Stomach (tissue), 9 donors: Measurements from ENCODE around the gene SYNJ1. TPM values are rescaled to one million over a fixed set of nuclear protein-coding genes. Genes with fewer than 3 reads are reported as not detected.
"Not testable (repeated sequence)": the region's sequence is repeated elsewhere in the genome, so short reads cannot be mapped to it uniquely, and the experiment has no call there.

Experiments
- DNase-seq, 2 donors: peaks; one replicate each; pipeline versions ENCODE4 v3.0.0 to v3.0.0-alpha.2; 2013 to 2019
- H3K27ac ChIP-seq, 5 donors: fragments of 200-600 bp in 4 of 5; sonication (generic) in 4 of 5; one replicate each; pipeline ENCODE4 v1.5.1; 2013 to 2019; ENCODE audit warnings: mild to moderate bottlenecking in 1 of 5, moderate library complexity in 1 of 5
- H3K27me3 ChIP-seq, 3 donors: fragments of 200-600 bp; sonication (generic); one replicate each; pipeline ENCODE4 v1.5.1; 2017 to 2019; ENCODE audit warnings: mixed run types in 1 of 3
- H3K36me3 ChIP-seq, 4 donors: fragments of 200-600 bp; sonication (generic); 1 replicate in 3 of 4; 2 replicates in 1 of 4; pipeline ENCODE4 v1.5.1; 2016 to 2019
- H3K4me1 ChIP-seq, 4 donors: fragments of 200-600 bp; sonication (generic); one replicate each; pipeline ENCODE4 v1.5.1; 2016 to 2019
- H3K4me3 ChIP-seq, 4 donors: fragments of 200-600 bp; sonication (generic) in 3 of 4; one replicate each; pipeline ENCODE4 v1.5.1; 2016 to 2019; ENCODE audit warnings: mild to moderate bottlenecking in 1 of 4
- H3K9me3 ChIP-seq, 4 donors: fragments of 200-600 bp; sonication (generic); one replicate each; pipeline ENCODE4 v1.5.1; 2016 to 2019
- CTCF ChIP-seq, 7 experiments: fragments of 450-650 bp in 4 of 7; fragments of 200-600 bp in 3 of 7; sonication (generic) in 3 of 7; IDR thresholded peaks; one replicate each; pipeline ENCODE4 v1.5.1; 2016 to 2019; ENCODE audit warnings: antibody characterized with exemption in 7 of 7, control low read depth in 2 of 7, mild to moderate bottlenecking in 1 of 7
- EP300 ChIP-seq: sonication (generic); formaldehyde crosslinking; IDR thresholded peaks from one replicate; pipeline ENCODE4 v1.6.1; 2017; ENCODE audit warnings: antibody characterized with exemption
- POLR2A ChIP-seq, 4 donors: fragments of 450-650 bp; IDR thresholded peaks; one replicate each; pipeline ENCODE4 v1.6.1; 2016; ENCODE audit warnings: antibody characterized with exemption in 4 of 4, control low read depth in 2 of 4, mild to moderate bottlenecking in 1 of 4, moderate library complexity in 1 of 4
- POLR2AphosphoS5 ChIP-seq, 3 donors: sonication (generic); formaldehyde crosslinking; IDR thresholded peaks; one replicate each; pipeline ENCODE4 v1.6.1; 2016; ENCODE audit warnings: antibody characterized with exemption in 3 of 3
- WGBS, 5 donors: extraction: QIAGEN DNeasy Blood & Tissue Kit in 3 of 5; methylation state at CpG; one replicate each; pipeline versions ENCODE4 v1.1.5 to v1.1.7; 2013 to 2018; 5-methylcytosine and 5-hydroxymethylcytosine counted together
- intact Hi-C: fragments of 100-400 bp; cut with DNase I; formaldehyde crosslinking; loops from one replicate; pipeline ENCODE4 v1.15.1; 2023; ENCODE audit warnings: low total_unique reads
- polyA plus RNA-seq, 3 donors: library from polyadenylated mRNA; stranded (reverse); fragments of 200-250 nt; gene quantifications; one replicate each; pipeline ENCODE4 v1.2.3, GENCODE V29; 2013
- total RNA-seq, 5 donors: library from RNA; depleted of rRNA; stranded (reverse); fragments of >200 nt; gene quantifications; one replicate each; pipeline versions ENCODE4 v1.1.0 to v1.2.3, GENCODE V29; 2014 to 2016
- donor health status: healthy with polysubstance abuse.
- donor health status: Bipolar disorder and iron deficiency.
- donor health status: healthy.

SYNJ1 gene
- total and polyA plus RNA-seq, 8 donors, result 0.89 to 245 (median 6.0) TPM

GRCh38 chr21:32612999-32613337 is 114.8 kb downstream of the SYNJ1 start:
- WGBS, 5 donors, result 2 to 6% (median 3%) methylated on average over 10 to 15 of the region's 15 CpGs
- peak overlapping the region; percentile 87 to 92 (median 90) for H3K27ac ChIP-seq
- H3K36me3 ChIP-seq, result peaks cover under 1 to 18% (median 17%) of the 10 kb centered on the region in 4 donors
- H3K4me1 ChIP-seq, result peaks cover 8 to 27% (median 22%) of the 10 kb centered on the region in 4 donors
- H3K4me3 ChIP-seq, result peak overlapping the region; percentile 59 to 97 (median 94)
- intact Hi-C loops, result no loop called here
- DNase-seq, result no peak
- H3K9me3 ChIP-seq, result no peaks in the 10 kb centered on the region
- H3K27me3 ChIP-seq, result no peaks in the 10 kb centered on the region
- no peak for TF ChIP-seq POLR2A (IDR thresholded peaks at IDR 0.05)
- TF ChIP-seq POLR2AphosphoS5 (IDR thresholded peaks at IDR 0.05), result no peak
- TF ChIP-seq CTCF (IDR thresholded peaks at IDR 0.05), result no peak
- no peak for TF ChIP-seq EP300

GRCh38 chr21:32612075-32612998 is 115.5 kb downstream of the SYNJ1 start, which contains the start of gene CFAP298:
CFAP298 (minus strand) TSS chr21:32612377; CDS start chr21:32612243, 134 bp downstream.
- Histone ChIP-seq H3K36me3 (peaks cover 4 to 24% (median 23%) of the 10 kb centered on the region in 4 donors), H3K9me3 (no peaks in the 10 kb centered on the region), H3K27me3 (no peaks in the 10 kb centered on the region), H3K4me3 (peak within 1 kb of the TSS; percentile 59 to 97 (median 94)), H3K4me1 (peaks cover 8 to 27% (median 22%) of the 10 kb centered on the region in 4 donors), H3K27ac (peak within 1 kb of the TSS; percentile 87 to 92 (median 90))
- DNase-seq, result peak; percentile 83 to 96
- TF ChIP-seq POLR2A (IDR thresholded peaks at IDR 0.05), result no peak
- peak; percentile 17 to 55 (median 27) for TF ChIP-seq POLR2AphosphoS5 (IDR thresholded peaks at IDR 0.05)
- 0 to 1% (median 0%) methylated on average over 31 to 81 of the region's 81 CpGs for WGBS, 5 donors
- intact Hi-C loops, result no loop called here

GRCh38 chr21:32611471-32611997 is 116.3 kb downstream of the SYNJ1 start:
- H3K27ac ChIP-seq, result peak overlapping the region; percentile 87 to 92 (median 90)
- peaks cover 8 to 27% (median 22%) of the 10 kb centered on the region in 4 donors for H3K4me1 ChIP-seq
- H3K27me3 ChIP-seq, result no peaks in the 10 kb centered on the region
- DNase-seq, result peak; percentile 33 to 63
- peak overlapping the region; percentile 59 to 97 (median 94) for H3K4me3 ChIP-seq
- no peaks in the 10 kb centered on the region for H3K9me3 ChIP-seq
- intact Hi-C loops, result no loop called here
- TF ChIP-seq EP300 (no peak), POLR2A (IDR thresholded peaks at IDR 0.05) (no peak), CTCF (IDR thresholded peaks at IDR 0.05) (no peak), POLR2AphosphoS5 (IDR thresholded peaks at IDR 0.05) (no peak)
- WGBS, 5 donors, result 0 to 1% (median 0%) methylated on average over 28 of the region's 28 CpGs
- H3K36me3 ChIP-seq, result peaks cover 5 to 32% (median 31%) of the 10 kb centered on the region in 4 donors

GRCh38 chr21:32610940-32611339 is 116.9 kb downstream of the SYNJ1 start:
- 60 to 70% (median 62%) methylated on average over 17 of the region's 17 CpGs for WGBS, 5 donors
- H3K4me1 ChIP-seq, result peaks cover 8 to 27% (median 22%) of the 10 kb centered on the region in 4 donors
- peak overlapping the region; percentile 59 to 97 (median 94) for H3K4me3 ChIP-seq
- H3K9me3 ChIP-seq, H3K27me3 ChIP-seq, intact Hi-C loops, DNase-seq: not testable (repeated sequence)
- H3K27ac ChIP-seq, result peak overlapping the region in 3 of 5 donors; percentile 89 to 92 (median 90)
- H3K36me3 ChIP-seq, result peaks cover 11 to 38% (median 37%) of the 10 kb centered on the region in 4 donors

GRCh38 chr21:32608851-32609250 is 119.0 kb downstream of the SYNJ1 start:
- H3K9me3 ChIP-seq, result no peaks in the 10 kb centered on the region
- H3K27ac ChIP-seq, result no peak overlapping the region
- DNase-seq, result no peak
- TF ChIP-seq POLR2AphosphoS5 (IDR thresholded peaks at IDR 0.05) (no peak), EP300 (no peak), CTCF (IDR thresholded peaks at IDR 0.05) (no peak), POLR2A (IDR thresholded peaks at IDR 0.05) (no peak)
- no peaks in the 10 kb centered on the region for H3K27me3 ChIP-seq
- intact Hi-C loops, result loop anchor here (10.0 kb wide), 1 partner anchor 214 kb away; the partner anchor contains the start of gene URB1
- peaks cover 8 to 27% (median 22%) of the 10 kb centered on the region in 4 donors for H3K4me1 ChIP-seq
- peaks cover 31 to 59% (median 58%) of the 10 kb centered on the region in 4 donors for H3K36me3 ChIP-seq
- no peak overlapping the region for H3K4me3 ChIP-seq
- WGBS, 5 donors, result 84 to 92% (median 89%) methylated on average over 5 of the region's 5 CpGs
